Stimulated activated CD4-positive, alpha-beta T cell treated with anti-CD3 and anti-CD28 coated beads, Interleukin-12 subunit alpha, Interleukin-12 subunit beta, amount 100 ng/mL, for 4 hours (primary cell): ENCODE results near the gene UBE2F.
"Not testable (repeated sequence)": the region's sequence is repeated elsewhere in the genome, so short reads cannot be mapped to it uniquely, and the experiment has no call there.

Source experiments
- DNase-seq: peaks from one replicate; pipeline ENCODE4 v3.0.0-alpha.2; 2020

The UBE2F gene

DNA sequence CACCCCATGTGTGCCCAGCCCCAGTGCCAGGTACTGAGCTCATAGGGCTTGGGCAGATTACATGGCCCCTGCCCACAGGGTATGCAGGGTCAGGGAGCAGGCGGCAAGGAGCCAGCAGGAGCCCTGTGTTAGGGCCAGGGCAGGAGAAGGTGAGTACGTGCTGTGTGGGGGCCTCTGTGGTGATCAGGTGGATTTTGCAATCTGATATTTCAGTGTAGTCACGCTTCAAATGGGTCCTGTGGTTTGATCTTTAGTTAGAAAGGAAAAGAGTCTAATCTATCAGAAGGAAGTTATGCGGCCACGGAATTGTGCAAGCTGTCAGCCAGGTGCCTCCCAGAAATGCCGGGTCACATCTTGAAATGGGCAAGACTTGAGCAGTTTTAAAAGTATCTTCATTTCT is 13.9 kb downstream of the UBE2F start:
- no peak for DNase-seq

DNA sequence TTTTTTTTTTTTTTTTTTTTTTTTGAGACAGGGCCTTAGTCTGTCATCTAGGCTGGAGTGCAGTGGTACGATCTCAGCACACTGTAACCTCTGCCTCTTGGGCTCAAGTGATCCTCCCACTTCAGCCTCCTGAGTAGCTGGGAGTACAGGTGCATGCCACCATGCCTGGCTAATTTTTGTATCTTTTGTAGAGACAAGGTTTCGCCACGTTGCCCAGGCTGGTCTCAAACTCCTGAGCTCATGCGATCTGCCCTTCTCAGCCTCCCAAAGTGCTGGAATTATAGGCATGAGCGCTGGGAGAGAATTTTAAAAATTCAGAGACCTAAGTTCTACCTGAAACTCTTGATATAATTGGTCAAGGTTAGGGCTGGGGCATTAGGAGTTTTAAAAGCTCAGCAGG is 14.8 kb downstream of the UBE2F start:
- not testable (repeated sequence) for DNase-seq

DNA sequence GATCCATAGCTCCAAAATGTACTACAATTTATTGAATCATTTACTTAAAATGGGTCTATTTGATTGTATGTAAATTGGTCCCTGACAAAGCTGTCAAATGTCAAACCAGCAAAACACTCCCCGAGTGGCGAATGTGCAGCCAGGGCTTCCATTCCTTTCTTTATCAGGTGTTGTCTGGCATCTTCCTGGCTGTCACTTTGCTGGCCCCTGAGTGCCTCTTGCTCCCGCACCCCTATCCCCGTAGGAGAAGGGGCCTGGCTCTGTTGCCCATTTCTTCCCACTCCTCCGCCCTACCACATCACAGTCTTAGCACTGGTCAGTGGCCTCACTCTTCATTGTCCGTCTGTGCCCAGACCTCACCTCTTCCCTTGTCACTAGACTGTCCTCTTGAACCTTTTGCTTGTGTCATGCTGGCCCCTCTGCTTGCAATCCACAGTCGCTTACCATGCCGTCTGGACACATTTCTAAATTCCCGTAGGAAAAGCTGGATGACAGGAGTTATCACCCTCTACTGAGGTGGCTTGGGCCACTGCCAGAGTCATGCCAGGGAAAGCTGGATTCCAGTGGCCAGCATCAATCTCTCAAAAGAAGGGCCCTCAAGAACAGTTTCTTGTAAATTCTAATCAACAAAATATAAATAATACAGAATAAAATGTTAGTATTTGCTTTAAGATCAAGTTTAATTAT is 15.4 kb downstream of the UBE2F start:
- DNase-seq: no peak

- no peak for DNase-seq
Measured at GRCh38 chr2:237983922-237984321, 17.1 kb downstream of the UBE2F start.

GRCh38 chr2:237987268-237987667 is 20.5 kb downstream of the UBE2F start:
- no peak for DNase-seq

GRCh38 chr2:237993701-237994100 is 26.9 kb downstream of the UBE2F start:
- DNase-seq: no peak

- DNase-seq: no peak
Measured at GRCh38 chr2:237995036-237995435, 28.2 kb downstream of the UBE2F start.

GRCh38 chr2:237996021-237996593 is 29.3 kb downstream of the UBE2F start:
- DNase-seq: no peak

GRCh38 chr2:237997521-237997920 is 30.7 kb downstream of the UBE2F start:
- DNase-seq: no peak

- DNase-seq: no peak
Measured at GRCh38 chr2:237998530-237998929, 31.7 kb downstream of the UBE2F start.

DNA sequence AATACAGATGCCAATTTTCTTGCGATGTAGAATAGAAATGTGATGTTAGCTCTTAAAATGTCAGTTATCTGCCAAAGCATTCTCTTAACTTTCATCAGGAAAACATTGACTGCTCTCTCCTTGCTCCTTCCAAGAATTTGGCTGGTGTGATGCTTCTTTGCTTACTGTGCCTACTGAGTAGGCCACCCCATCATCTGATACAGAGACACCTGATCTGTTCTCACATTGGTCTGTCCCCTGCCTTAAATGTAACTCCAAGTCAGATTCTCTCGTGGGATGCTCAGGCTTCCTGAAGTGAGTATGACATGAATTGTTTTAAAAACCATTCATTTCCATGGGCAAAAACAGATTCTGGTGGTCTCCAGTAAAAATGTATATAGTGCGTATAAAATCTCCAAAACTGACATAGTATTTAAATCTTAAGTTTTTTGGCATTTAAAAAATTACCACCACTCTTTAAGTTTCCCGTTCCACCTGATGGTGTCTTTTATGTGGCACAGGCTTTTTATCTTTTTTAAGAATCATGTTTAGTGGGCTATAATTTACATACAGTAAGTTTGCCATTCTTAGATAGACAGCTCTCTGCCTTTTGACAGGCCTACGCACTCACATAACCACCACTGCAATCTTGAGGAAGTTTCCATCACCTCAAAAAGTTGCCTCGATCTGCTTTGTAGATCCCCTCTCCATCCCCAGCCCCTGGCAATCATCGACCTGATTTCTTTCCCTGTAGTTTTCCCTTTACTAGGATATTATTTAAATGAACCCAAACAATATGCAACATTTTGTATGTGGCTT is 36.6 kb downstream of the UBE2F start:
- DNase-seq: no peak

GRCh38 chr2:238004077-238004830 is 37.4 kb downstream of the UBE2F start:
- DNase-seq: no peak

DNA sequence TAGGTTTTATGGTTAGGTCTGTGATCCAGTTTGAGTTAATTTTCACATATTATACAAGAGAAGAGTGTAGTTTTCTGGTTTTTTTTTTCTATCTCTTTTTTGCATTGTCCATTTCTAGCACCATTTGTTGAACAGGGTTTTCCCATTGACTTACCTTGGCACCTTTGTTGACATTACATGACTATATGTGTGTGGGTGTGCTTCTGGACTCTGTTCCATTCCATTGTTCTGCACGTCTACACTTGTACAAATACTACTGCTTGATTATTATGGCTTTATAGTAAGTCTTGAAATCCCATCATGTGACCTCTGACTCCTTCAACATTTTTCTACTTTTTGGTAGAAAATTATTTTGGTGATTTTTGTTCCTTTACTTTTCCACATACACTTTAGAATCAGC is 38.7 kb downstream of the UBE2F start:
- no peak for DNase-seq

GRCh38 chr2:238006510-238006909 is 39.7 kb downstream of the UBE2F start:
- no peak for DNase-seq

GRCh38 chr2:238007924-238008323 is 41.1 kb downstream of the UBE2F start:
- DNase-seq: no peak

- no peak for DNase-seq
Measured at GRCh38 chr2:238009563-238009962, 42.7 kb downstream of the UBE2F start.

DNA sequence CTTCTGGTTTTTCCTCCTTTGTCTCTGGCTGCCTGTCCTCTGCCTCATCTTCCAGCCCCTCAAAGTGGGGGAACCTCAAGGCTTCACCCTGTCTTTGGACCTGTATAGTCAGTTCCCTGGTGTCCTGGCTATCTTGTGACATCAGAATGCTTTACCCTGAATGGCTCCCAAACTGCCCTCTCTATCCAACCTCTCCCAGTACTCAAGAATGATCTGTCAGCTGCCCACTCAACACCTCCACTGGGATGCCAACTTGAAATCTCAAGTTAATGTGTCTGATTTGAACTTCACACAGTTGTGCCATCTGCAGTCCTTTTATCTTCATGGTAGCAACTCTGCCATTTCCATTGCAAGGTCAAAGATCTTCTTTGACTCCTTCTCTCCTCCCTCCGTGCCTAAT is 43.8 kb downstream of the UBE2F start:
- no peak for DNase-seq

- no peak for DNase-seq
Measured at GRCh38 chr2:238013806-238014205, 47.0 kb downstream of the UBE2F start.

DNA sequence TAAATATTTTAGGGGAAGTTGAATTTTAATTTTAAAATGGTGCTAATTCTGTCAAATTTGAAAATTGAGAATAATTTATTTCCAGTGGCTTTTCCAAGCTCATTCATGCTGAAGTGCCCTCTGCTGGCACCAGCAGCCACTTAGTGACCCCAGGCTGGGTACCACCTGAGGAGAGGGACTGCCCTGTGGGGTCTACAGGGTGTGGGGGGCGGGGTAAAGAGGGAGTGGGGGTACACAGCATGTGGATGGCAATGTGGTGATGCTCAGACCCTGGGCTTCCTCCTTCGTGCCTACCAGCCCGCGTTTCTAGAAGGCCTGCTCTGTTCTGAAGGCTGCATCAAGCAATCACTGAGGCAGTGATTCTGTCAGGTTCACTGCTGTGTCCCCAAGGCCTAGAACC is 48.9 kb downstream of the UBE2F start:
- DNase-seq: no peak

DNA sequence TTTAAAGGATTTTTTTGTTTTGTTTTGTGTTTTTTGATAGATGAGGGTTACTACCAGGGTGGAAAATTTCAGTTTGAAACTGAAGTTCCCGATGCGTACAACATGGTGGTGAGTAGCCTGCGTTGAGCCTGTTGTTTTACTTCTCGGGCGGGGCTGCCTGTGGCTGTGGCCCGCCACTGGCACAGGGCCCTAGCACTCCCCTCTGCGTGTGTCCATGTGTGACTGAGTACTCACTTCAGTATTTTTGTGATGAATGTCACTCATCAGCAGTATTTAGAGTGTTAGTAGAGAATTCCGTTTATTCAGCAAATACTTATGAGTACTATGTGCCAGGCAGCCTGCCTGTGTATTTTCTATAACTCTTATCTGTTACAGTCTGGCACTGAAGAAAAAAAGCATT is 49.7 kb downstream of the UBE2F start:
- no peak for DNase-seq

GRCh38 chr2:238019962-238020361 is 53.1 kb downstream of the UBE2F start:
- DNase-seq: no peak

GRCh38 chr2:238020816-238021215 is 54.0 kb downstream of the UBE2F start:
- DNase-seq: no peak

DNA sequence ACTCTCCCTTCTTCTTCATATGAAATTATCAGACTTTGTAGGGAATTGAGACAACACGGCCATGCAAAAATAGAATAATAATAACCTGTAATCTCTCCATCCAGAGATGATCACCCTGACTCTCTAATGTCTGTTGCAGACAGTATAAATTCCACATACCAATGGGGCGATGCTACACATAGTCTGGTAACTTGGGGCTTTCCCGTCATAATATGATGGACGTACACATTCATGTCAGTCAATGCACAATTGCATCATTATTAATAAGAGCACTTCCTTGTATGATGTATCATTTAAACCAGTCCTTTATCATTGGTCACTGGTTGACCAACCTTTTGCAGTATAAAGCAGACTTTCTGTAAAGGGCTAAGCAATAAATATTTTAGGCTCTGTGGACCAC is 54.5 kb downstream of the UBE2F start:
- no peak for DNase-seq
